ENCODE data around the gene ANKMY1.

The ANKMY1 gene

DNA sequence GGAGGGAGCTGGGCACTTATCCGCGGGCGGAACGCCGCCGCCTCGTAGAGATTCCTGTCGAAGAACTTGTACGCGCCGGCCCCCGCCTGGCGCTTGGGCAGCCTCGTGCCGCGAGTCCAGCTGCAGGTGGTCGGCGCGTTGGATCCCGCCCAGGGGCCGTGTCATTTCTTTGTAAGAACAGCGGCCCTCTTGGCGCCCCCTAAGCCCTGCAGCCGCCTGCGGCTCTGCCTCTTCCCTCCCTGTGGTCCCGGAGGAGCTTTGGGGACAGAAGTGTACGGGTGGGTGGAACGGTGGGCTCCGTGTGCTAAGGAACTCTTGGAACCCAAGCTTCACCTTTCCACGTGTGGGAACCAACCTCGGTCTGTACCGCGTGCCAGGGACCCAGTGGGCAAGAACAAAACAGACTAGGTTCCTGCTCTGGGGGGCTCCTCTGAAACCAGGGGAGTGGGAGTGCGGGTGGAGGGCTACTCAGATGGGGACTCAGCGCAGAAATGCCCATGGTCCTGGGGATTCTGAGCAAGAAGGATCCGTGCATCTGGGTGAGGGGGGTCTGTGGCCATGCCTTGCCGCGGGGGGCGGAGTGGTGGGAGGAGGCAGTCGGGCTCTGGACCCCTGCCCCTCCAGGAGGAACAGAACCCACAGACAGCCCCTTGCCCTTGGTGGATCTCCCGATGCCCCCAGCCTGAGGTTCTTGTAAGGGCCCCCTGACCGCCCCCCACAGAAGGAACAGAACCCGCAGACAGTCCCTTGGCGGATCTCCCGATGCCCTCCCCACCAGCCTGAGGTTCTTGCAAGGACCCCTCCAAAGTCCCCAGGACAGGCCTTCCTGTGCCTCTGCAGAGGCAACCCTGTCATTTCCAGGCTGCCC is 120.9 kb downstream of the ANKMY1 start:
- H3K4me1 ChIP-seq (ENCODE audit: insufficient read depth, low read length), result no peaks in the 10 kb centered on the region
- H3K27me3 ChIP-seq (ENCODE audit: insufficient read depth, low read length), result peaks cover 26% of the 10 kb centered on the region
- H3K4me3 ChIP-seq (ENCODE audit: low read length), result peak overlapping the region; percentile 84
- H3K9me3 ChIP-seq (ENCODE audit: insufficient read depth, low read depth, low read length), result no peaks in the 10 kb centered on the region
- 25% methylated on average over 45 of the region's 45 CpGs for WGBS
- 0 out of 2 replicates have a peak overlapping the region, but pooled peaks have one; percentile 40 for H3K9ac ChIP-seq (ENCODE audit: low read depth, low read length)
- no peak overlapping the region for H3K27ac ChIP-seq (ENCODE audit: low read depth, low read length)
- H3K36me3 ChIP-seq (ENCODE audit: insufficient read depth, low read length), result no peaks in the 10 kb centered on the region

DNA sequence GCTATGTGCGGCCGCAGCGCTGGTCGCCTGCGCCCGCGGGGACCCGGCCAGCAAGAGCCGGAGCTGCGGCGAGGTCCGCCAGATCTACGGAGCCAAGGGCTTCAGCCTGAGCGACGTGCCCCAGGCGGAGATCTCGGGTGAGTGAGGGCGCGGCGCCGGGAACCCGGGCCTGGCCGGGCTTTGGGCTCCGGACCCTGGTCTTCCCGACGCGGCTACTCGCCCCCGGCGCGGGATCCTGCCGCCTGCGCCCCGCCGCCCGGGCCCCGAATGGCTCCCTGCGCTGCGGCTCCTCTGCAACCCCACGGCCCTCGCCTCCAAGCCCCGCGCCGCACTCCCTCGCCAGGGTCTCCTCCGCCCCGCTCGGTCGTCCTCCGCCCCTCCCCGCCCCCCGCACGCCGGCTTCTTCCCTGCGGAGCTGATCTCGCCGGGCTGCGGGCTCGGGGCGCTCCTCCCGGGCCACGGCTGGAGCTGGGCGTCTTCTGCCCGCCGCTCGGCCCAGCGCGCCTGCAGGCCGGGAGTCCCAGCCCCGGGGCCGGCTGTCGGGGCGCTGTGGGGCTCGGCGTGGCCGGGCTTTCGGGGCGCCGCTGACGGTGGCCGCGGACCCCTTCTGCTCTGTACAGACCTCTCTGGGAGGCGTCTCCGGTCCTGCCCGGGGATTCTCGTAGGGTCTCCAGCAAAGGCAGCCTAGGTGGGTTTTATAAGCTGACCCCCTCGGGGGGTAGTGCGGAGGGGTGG is 121.7 kb downstream of the ANKMY1 start:
- H3K9ac ChIP-seq (ENCODE audit: low read depth, low read length), result peak overlapping the region; percentile 78
- H3K27me3 ChIP-seq (ENCODE audit: insufficient read depth, low read length), result peaks cover 26% of the 10 kb centered on the region
- WGBS, result under 1% methylated on average over 88 of the region's 88 CpGs
- H3K4me3 ChIP-seq (ENCODE audit: low read length), result peak overlapping the region; percentile 84
- no peaks in the 10 kb centered on the region for H3K36me3 ChIP-seq (ENCODE audit: insufficient read depth, low read length)
- H3K4me1 ChIP-seq (ENCODE audit: insufficient read depth, low read length), result no peaks in the 10 kb centered on the region
- peak overlapping the region; percentile 37; the same call in 1 of the 2 replicates for H3K27ac ChIP-seq (ENCODE audit: low read depth, low read length)
- H3K9me3 ChIP-seq (ENCODE audit: insufficient read depth, low read depth, low read length), result no peaks in the 10 kb centered on the region

DNA sequence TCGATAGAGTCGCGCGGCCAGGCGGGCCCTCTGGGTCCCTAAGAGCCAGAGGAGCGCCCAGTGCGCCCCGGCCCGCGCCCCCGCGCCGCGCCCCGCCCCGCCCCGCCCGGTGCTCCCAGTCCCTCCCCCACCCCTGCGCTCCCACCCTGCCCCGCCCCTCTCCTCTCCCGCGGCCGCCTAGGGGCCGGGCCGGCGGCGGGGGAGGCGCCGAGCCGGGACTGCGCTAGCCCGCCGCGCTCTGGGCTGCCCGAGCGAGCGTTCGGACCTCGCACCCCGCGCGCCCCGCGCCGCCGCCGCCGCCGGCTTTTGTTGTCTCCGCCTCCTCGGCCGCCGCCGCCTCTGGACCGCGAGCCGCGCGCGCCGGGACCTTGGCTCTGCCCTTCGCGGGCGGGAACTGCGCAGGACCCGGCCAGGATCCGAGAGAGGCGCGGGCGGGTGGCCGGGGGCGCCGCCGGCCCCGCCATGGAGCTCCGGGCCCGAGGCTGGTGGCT is 122.3 kb downstream of the ANKMY1 start, which contains the start of gene GPC1:
Gene GPC1 (plus strand): TSS at position 207 of the 491 bp plus-strand sequence. CDS start 256 bp downstream, at position 463.
- H3K4me3 ChIP-seq (ENCODE audit: low read length), result peak within 1 kb of the TSS; percentile 84
- under 1% methylated on average over 63 of the region's 77 CpGs for WGBS
- no peaks in the 10 kb centered on the region for H3K4me1 ChIP-seq (ENCODE audit: insufficient read depth, low read length)
- no peaks in the 10 kb centered on the region for H3K9me3 ChIP-seq (ENCODE audit: insufficient read depth, low read depth, low read length)
- H3K27ac ChIP-seq (ENCODE audit: low read depth, low read length), result peak within 1 kb of the TSS; percentile 64
- no peaks in the 10 kb centered on the region for H3K36me3 ChIP-seq (ENCODE audit: insufficient read depth, low read length)
- peaks cover 26% of the 10 kb centered on the region for H3K27me3 ChIP-seq (ENCODE audit: insufficient read depth, low read length)
- peak within 1 kb of the TSS; percentile 78 for H3K9ac ChIP-seq (ENCODE audit: low read depth, low read length)

DNA sequence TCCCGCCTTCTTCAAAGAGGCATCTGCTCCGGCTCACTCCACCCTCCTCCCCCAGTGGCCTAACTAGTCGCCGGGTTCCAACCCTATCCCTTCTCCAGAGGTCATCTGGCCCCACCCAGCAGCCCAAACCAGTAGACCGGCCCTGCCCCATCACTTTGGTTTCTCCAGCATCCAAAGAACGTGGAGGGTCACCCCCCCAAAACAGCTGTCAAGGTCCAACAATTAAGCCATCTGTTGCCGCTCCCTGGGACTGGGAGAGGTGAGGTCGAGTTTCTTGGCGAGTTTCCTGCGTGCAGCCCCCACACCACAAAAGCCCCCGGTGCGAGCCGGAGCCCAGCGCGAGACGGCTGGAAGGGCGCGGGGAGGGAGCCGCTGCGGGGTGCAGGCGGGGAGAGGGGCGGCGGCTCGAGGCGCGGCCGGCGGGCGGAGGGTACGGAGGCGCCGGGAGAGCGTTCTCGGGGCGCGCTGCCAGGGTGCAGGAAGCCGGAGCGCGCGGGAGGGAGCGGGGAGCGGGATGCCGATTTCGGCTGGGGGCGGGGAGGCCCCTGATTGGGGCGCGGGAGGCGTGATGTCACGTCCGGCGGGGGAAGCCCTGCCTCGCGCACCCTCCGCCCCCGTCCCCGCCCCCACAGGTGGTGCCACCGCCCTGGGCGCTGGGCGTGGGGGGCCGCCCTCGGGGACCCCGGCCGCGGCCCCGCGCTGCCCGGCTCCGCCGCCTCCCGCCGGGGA is 122.9 kb downstream of the ANKMY1 start:
- Histone ChIP-seq H3K27ac (ENCODE audit: low read depth, low read length) (peak overlapping the region; percentile 64), H3K9me3 (ENCODE audit: insufficient read depth, low read depth, low read length) (no peaks in the 10 kb centered on the region), H3K4me3 (ENCODE audit: low read length) (peak overlapping the region; percentile 84), H3K4me1 (ENCODE audit: insufficient read depth, low read length) (no peaks in the 10 kb centered on the region), H3K27me3 (ENCODE audit: insufficient read depth, low read length) (peaks cover 26% of the 10 kb centered on the region), H3K9ac (ENCODE audit: low read depth, low read length) (peak overlapping the region; percentile 40; the same call in 1 of the 2 replicates), H3K36me3 (ENCODE audit: insufficient read depth, low read length) (no peaks in the 10 kb centered on the region)
- WGBS, result 1% methylated on average over 70 of the region's 71 CpGs

DNA sequence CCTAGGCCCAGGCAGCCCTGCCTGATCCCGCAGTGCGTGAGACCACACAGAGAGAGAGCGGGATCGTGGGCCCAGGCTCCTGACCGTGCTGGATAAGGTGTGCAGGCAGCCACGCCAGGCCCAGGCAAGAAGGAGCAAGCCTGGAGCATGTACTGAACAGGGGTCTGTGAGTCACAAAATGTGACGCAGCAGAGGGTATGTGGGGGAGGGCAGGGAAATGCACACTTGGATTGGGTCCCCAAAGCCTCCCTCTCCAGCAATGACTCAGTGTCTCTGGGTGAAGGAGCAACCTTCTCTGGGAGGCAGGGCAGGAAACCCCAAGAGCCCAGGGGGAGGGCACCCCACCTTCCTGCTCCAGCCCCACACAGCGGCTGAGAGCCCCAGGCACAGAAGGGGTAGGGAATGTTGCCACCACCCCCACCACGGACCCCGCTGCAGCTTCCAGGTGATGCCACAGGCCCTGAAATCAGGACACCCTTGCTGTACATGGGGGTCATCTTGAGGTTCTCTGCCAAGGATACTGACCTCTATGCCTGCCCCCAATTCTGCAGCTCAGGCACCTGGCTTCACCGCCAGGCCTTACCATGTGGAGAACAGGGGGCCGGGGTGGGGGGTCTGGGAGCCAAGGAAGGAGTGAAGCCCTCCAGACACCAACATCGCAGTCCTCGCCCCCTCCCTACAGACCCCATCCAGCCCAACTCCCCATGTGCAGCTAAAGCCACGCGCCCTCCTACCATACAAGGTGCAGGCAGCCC is 123.6 kb downstream of the ANKMY1 start:
- Histone ChIP-seq H3K9me3 (ENCODE audit: insufficient read depth, low read depth, low read length) (no peaks in the 10 kb centered on the region), H3K27me3 (ENCODE audit: insufficient read depth, low read length) (peaks cover 26% of the 10 kb centered on the region), H3K4me1 (ENCODE audit: insufficient read depth, low read length) (no peaks in the 10 kb centered on the region), H3K27ac (ENCODE audit: low read depth, low read length) (no peak overlapping the region), H3K4me3 (ENCODE audit: low read length) (peak overlapping the region; percentile 84), H3K36me3 (ENCODE audit: insufficient read depth, low read length) (no peaks in the 10 kb centered on the region), H3K9ac (ENCODE audit: low read depth, low read length) (peak overlapping the region; percentile 22; the same call in 1 of the 2 replicates)
- 83% methylated on average over 14 of the region's 16 CpGs for WGBS

DNA sequence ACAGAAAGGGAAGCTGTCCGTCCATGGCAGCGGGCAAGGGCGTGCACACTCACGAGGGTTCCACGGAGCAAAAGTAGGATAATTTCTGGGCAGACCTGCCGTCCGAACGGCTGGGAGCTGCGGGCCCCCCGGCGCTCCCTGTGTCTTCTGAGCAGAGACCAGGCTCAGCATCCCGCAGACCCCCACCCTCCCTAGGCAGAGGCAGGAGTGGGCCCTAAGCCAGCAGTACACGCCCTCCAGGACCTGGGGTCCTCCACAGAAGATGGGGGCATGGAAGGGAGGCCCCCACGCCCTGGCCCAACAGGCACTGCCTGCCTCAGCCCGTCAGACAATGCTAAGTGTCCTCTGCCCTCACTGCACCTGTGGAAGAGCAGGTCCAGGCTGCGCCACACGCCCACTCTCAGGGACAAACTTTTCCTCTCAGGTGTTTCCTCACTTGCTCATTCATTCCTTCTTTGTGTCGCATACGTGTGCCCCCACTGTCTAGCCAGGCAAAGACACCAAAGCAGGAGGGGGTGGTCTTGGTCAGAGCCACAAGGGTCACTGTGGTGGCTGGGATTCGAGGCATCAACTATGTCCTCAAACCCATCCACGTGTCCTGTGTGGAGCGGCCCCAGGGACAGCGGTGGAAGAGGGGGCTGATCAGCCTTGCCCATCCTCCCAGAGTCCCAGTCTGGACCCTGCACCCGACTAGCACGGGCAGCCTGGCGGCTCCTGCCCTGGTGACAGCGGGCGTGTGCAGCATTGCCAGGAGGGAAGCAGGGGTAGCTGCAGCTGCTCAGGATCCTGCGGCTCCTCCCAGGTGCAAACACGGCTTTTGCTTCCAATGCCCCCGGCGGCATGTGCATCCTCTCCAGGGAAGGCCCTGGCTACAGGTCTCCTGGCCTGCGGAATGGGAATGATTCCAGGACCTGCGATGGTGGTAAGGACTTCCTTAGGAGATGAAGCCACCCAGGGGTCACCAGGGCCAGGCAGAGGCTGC is 124.7 kb downstream of the ANKMY1 start:
- no peak overlapping the region for H3K27ac ChIP-seq (ENCODE audit: low read depth, low read length)
- H3K9ac ChIP-seq (ENCODE audit: low read depth, low read length), result no peak overlapping the region
- WGBS, result 93% methylated on average over 34 of the region's 34 CpGs

DNA sequence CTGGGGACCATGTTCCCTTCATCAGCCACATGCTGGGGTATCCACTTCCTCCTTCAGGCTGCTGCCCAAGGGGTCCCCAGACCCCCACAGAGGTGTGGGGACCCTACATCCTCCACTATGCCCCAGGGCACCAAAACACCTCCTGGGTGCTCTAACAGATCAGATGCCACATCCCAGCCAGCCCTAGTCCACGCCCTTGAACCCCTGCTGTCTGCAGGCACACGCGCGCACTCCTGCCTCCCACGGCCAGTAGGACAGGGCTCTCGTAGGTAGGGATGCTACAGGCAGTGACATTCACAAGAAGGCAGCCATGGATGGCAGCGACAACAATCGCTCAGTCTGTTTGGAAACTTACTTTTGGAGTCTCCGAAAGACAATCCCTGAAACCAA is 125.4 kb downstream of the ANKMY1 start:
- no peak overlapping the region for H3K9ac ChIP-seq (ENCODE audit: low read depth, low read length)
- no peak overlapping the region for H3K4me3 ChIP-seq (ENCODE audit: low read length)
- no peak overlapping the region for H3K27ac ChIP-seq (ENCODE audit: low read depth, low read length)
- peaks cover 18% of the 10 kb centered on the region for H3K27me3 ChIP-seq (ENCODE audit: insufficient read depth, low read length)
- H3K4me1 ChIP-seq (ENCODE audit: insufficient read depth, low read length), result no peaks in the 10 kb centered on the region
- H3K9me3 ChIP-seq (ENCODE audit: insufficient read depth, low read depth, low read length), result peaks cover 3% of the 10 kb centered on the region; the same call in 1 of the 2 replicates
- WGBS, result 83% methylated on average over 9 of the region's 9 CpGs
- no peaks in the 10 kb centered on the region for H3K36me3 ChIP-seq (ENCODE audit: insufficient read depth, low read length)

More for the DNA sequence above, 124.7 kb downstream of the ANKMY1 start:
- H3K4me1 ChIP-seq (ENCODE audit: insufficient read depth, low read length), result no peaks in the 10 kb centered on the region
- H3K9me3 ChIP-seq (ENCODE audit: insufficient read depth, low read depth, low read length), result peaks cover 3% of the 10 kb centered on the region; the same call in 1 of the 2 replicates
- H3K36me3 ChIP-seq (ENCODE audit: insufficient read depth, low read length), result no peaks in the 10 kb centered on the region
- H3K4me3 ChIP-seq (ENCODE audit: low read length), result no peak overlapping the region
- peaks cover 25% of the 10 kb centered on the region for H3K27me3 ChIP-seq (ENCODE audit: insufficient read depth, low read length)

DNA sequence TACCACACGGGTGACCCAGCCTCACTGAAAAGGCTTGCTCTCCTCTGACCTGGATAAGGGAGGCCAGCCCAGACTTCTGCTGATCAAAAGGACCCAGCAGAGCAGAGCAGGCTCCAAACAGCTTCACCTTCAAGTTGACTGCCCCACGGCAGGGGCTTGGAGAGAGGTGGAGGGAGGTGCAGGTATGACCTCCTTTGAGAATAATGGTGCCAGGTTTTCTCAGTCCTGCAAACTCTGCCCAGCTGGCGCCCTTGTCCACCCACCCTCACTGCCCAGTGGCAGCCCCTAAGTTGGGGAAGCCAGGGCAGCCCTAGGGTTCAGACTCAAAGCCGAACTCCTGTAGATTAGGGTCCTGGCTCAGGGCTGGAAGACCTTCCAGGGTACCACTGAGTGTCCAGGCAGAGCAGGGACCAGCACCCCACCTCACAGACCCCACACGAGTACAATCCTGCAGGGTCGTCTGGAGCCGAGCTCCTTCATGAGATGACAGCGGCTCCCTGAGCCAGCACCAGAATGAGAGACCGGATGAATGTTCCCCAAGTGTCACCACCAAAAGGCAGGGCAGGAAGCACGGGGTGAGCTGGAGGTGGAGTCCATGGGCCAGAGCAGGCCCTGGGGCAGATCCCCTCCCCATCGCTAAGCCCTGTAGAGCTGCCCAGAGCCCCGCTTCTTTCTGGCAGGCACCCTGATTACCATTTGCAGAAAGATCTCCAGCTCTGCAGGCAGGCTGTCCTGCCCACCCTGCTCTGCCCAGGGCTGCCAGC is 125.9 kb downstream of the ANKMY1 start:
- Histone ChIP-seq H3K36me3 (ENCODE audit: insufficient read depth, low read length) (no peaks in the 10 kb centered on the region), H3K27ac (ENCODE audit: low read depth, low read length) (no peak overlapping the region), H3K9ac (ENCODE audit: low read depth, low read length) (no peak overlapping the region), H3K27me3 (ENCODE audit: insufficient read depth, low read length) (peaks cover 13% of the 10 kb centered on the region), H3K4me3 (ENCODE audit: low read length) (no peak overlapping the region), H3K4me1 (ENCODE audit: insufficient read depth, low read length) (no peaks in the 10 kb centered on the region), H3K9me3 (ENCODE audit: insufficient read depth, low read depth, low read length) (peaks cover 3% of the 10 kb centered on the region; the same call in 1 of the 2 replicates)
- WGBS, result 85% methylated on average over 12 of the region's 12 CpGs

DNA sequence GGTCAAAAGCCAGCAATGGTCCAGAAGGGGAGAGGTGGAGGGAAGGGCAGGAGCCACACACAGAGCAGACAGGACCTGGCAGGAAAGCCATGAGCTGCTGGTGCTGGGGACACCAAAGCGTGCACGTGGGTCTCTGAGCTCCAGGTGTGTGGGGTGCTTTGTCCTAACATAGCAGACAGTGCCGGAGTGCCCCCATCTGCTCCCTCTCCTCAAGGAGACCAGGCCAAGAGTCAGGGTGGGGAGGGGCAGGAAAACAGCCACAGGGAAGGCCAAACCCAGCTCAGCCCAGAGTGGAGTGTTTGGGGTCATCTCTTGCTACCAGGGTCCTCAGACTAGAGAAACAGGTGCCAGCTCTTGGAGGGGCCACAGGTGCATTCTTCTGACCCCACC is 126.5 kb downstream of the ANKMY1 start:
- WGBS, result 89% methylated on average over 3 of the region's 3 CpGs
- no peaks in the 10 kb centered on the region for H3K4me1 ChIP-seq (ENCODE audit: insufficient read depth, low read length)
- peaks cover 7% of the 10 kb centered on the region; the same call in 1 of the 2 replicates for H3K27me3 ChIP-seq (ENCODE audit: insufficient read depth, low read length)
- no peak overlapping the region for H3K27ac ChIP-seq (ENCODE audit: low read depth, low read length)
- H3K36me3 ChIP-seq (ENCODE audit: insufficient read depth, low read length), result no peaks in the 10 kb centered on the region
- peaks cover 3% of the 10 kb centered on the region; the same call in 1 of the 2 replicates for H3K9me3 ChIP-seq (ENCODE audit: insufficient read depth, low read depth, low read length)
- H3K4me3 ChIP-seq (ENCODE audit: low read length), result no peak overlapping the region
- H3K9ac ChIP-seq (ENCODE audit: low read depth, low read length), result no peak overlapping the region

All from HUES64 (cell line).